HG03045 (cell line): Measurements from ENCODE around the gene CLEC2A.

ENCODE experiments used
- ATAC-seq: cut with Tn5 transposase; IDR thresholded peaks from one replicate; pipeline ENCODE4 v1.9.1; 2021; ENCODE audit warnings: mild to moderate bottlenecking, moderate library complexity; ENCODE audit not compliant: unreplicated experiment

The CLEC2A gene

GRCh38 chr12:9935026-9935425, 2.9 kb upstream of the CLEC2A start:
- ATAC-seq: no peak

GRCh38 chr12:9933958-9934357, 1.8 kb upstream of the CLEC2A start:
- ATAC-seq: no peak

- no peak for ATAC-seq
Observed at GRCh38 chr12:9931245-9931644, 925 bp downstream of the CLEC2A start.

GRCh38 chr12:9928607-9929006, 3.6 kb downstream of the CLEC2A start:
- no peak for ATAC-seq

GRCh38 chr12:9926876-9927275, 5.3 kb downstream of the CLEC2A start:
- ATAC-seq: no peak

GRCh38 chr12:9925705-9926393, 6.3 kb downstream of the CLEC2A start:
- no peak for ATAC-seq

GRCh38 chr12:9922429-9922828, 9.7 kb downstream of the CLEC2A start:
- no peak for ATAC-seq

- no peak for ATAC-seq
Observed at GRCh38 chr12:9920451-9920850, 11.7 kb downstream of the CLEC2A start.

GRCh38 chr12:9919443-9919842, 12.7 kb downstream of the CLEC2A start:
- no peak for ATAC-seq

GRCh38 chr12:9911708-9912107, 20.5 kb downstream of the CLEC2A start:
- no peak for ATAC-seq

- ATAC-seq: no peak
Observed at GRCh38 chr12:9910716-9911421, 21.3 kb downstream of the CLEC2A start.

GRCh38 chr12:9909724-9910123, 22.4 kb downstream of the CLEC2A start:
- ATAC-seq: no peak

- no peak for ATAC-seq
Observed at GRCh38 chr12:9908350-9908749, 23.8 kb downstream of the CLEC2A start.

- ATAC-seq: no peak
Observed at GRCh38 chr12:9907769-9908168, 24.4 kb downstream of the CLEC2A start.

GRCh38 chr12:9906873-9907272, 25.3 kb downstream of the CLEC2A start:
- ATAC-seq: no peak

- no peak for ATAC-seq
Observed at GRCh38 chr12:9902539-9903228, 29.5 kb downstream of the CLEC2A start.

- ATAC-seq: no peak
Observed at GRCh38 chr12:9900930-9901329, 31.2 kb downstream of the CLEC2A start.

GRCh38 chr12:9899209-9899608, 33.0 kb downstream of the CLEC2A start:
- no peak for ATAC-seq

GRCh38 chr12:9897535-9897934, 34.6 kb downstream of the CLEC2A start:
- ATAC-seq: no peak

GRCh38 chr12:9895215-9895971, 36.8 kb downstream of the CLEC2A start:
- ATAC-seq: no peak

- ATAC-seq: no peak
Observed at GRCh38 chr12:9888665-9889273, 43.4 kb downstream of the CLEC2A start.
